Sigmoid colon (tissue), 4 donors: ENCODE measurements around the gene JMJD1C.

Experiments
- EP300 ChIP-seq, 4 donors: sonication (generic); formaldehyde crosslinking; IDR thresholded peaks; one replicate each; pipeline ENCODE4 v1.6.1; 2017; ENCODE audit warnings: antibody characterized with exemption in 4 of 4
- POLR2A ChIP-seq, 2 donors: fragments of 450-650 bp; IDR thresholded peaks; one replicate each; pipeline ENCODE4 v1.6.1; 2016; ENCODE audit warnings: antibody characterized with exemption in 2 of 2, mild to moderate bottlenecking in 2 of 2, moderate library complexity in 2 of 2
- POLR2AphosphoS5 ChIP-seq, 4 donors: sonication (generic); formaldehyde crosslinking; IDR thresholded peaks; one replicate each; pipeline ENCODE4 v1.6.1; 2017; ENCODE audit warnings: antibody characterized with exemption in 4 of 4
- TF ChIP-seq, protein P1 (sequence below), 4 experiments: fragments of 450-650 bp in 3 of 4; fragments of 200-600 bp in 1 of 4; IDR thresholded peaks; one replicate each; pipeline ENCODE4 v1.5.1; 2016 to 2019; ENCODE audit warnings: antibody characterized with exemption in 4 of 4, mild to moderate bottlenecking in 3 of 4, moderate library complexity in 2 of 4

DNA sequence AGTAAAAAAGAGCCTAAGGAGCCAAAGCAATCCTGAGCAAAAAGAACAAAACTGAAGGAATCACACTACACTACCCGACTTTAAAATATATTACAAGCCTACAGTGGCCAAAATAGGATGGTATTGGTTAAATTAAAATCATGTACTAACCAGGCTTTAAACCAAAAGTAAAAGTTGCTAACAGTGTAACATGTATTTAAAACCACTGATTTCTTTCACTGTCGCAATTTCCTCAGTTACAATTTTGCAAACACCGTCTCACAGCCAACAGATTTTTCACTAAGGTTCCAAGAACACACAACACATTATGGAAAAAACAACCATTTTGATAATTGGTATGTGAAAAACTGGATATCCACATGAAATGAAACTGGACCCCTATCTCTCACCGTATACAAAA lies 74.0 kb downstream of the JMJD1C start:
- TF ChIP-seq EP300 (IDR thresholded peaks at IDR 0.05) (no peak), POLR2AphosphoS5 (IDR thresholded peaks at IDR 0.05) (no peak), POLR2A (IDR thresholded peaks at IDR 0.05) (no peak)
- TF ChIP-seq, protein P1, sequence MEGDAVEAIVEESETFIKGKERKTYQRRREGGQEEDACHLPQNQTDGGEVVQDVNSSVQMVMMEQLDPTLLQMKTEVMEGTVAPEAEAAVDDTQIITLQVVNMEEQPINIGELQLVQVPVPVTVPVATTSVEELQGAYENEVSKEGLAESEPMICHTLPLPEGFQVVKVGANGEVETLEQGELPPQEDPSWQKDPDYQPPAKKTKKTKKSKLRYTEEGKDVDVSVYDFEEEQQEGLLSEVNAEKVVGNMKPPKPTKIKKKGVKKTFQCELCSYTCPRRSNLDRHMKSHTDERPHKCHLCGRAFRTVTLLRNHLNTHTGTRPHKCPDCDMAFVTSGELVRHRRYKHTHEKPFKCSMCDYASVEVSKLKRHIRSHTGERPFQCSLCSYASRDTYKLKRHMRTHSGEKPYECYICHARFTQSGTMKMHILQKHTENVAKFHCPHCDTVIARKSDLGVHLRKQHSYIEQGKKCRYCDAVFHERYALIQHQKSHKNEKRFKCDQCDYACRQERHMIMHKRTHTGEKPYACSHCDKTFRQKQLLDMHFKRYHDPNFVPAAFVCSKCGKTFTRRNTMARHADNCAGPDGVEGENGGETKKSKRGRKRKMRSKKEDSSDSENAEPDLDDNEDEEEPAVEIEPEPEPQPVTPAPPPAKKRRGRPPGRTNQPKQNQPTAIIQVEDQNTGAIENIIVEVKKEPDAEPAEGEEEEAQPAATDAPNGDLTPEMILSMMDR (IDR thresholded peaks at IDR 0.05): no peak
